ENCODE results near the gene PRSS3.
"Not testable (repeated sequence)": the region's sequence is repeated elsewhere in the genome, so short reads cannot be mapped to it uniquely, and the experiment has no call there.

DNA sequence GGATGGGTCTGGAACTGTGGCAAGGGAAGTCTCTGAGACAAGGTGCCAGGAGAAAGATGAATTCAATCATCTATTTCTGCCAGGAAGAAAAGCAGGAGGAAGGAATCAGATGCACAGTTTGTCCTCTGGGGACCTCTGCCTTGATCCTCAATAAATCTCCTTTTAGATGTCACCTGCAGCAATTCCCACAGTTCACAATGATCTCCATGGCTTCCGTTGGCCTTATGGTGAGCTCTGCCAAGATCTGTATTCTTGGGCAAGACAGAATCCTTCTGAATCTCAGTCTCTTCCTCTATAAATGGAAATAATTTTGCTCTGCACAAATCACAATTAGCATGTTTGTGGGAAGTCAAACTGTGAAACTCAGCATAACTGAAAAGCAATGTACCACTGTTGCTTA lies 1.9 kb upstream of the PRSS3 start:
- TF ChIP-seq EZH2 (IDR thresholded peaks at IDR 0.05; ENCODE audit: low read length, missing control alignments); CTCF (conservative IDR thresholded peaks at IDR 0.05 in 1 of 2, IDR thresholded peaks at IDR 0.05 in 1 of 2; ENCODE audit: low read depth in 1 of 2, low read length in 2 of 2): not testable (repeated sequence)
